ENCODE data around the gene ECT2.

The ECT2 gene

DNA sequence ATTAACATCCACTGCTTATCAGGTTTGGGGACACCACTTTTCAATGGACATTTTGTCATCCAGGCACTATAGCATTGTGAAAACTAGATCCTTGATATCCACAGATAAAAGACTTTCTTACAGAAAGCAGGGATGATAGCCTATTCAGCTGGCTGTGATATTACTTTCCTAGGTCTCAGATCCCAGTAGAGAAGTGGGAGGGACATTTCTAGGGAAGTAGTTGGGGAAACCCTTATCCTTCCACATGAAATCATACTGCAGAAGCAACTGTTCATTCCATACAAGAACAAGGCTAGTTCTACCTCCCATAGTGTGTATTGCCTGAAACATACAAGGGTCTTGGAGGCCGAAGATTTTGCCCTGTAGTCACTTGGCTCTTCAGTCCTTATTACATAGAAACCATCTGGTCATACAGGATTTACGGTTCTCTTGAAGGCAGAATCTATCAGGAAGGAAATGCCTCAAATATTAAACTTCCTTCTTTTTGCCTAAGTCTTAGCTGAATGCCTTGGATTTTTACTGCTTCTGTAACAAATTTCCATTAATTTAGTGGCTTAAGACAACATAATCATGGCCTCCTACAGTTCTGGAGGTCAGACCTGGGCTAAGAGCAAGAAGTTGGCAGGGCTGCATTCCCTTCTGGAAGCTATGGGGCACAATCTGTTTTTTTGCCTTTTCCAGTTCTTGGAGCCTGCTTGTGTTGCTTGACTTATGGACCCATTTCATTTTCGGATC is 119.4 kb downstream of the ECT2 start:
- Histone ChIP-seq H3K27ac (no peak overlapping the region), H3K4me3 (ENCODE audit: low read depth, low read length) (no peak overlapping the region), H3K27me3 (ENCODE audit: insufficient read depth, low read depth, severe bottlenecking) (no peaks in the 10 kb centered on the region), H3K36me3 (no peaks in the 10 kb centered on the region), H3K9me3 (ENCODE audit: severe bottlenecking) (no peaks in the 10 kb centered on the region)
- no peak for DNase-seq
- TF ChIP-seq, protein P1, sequence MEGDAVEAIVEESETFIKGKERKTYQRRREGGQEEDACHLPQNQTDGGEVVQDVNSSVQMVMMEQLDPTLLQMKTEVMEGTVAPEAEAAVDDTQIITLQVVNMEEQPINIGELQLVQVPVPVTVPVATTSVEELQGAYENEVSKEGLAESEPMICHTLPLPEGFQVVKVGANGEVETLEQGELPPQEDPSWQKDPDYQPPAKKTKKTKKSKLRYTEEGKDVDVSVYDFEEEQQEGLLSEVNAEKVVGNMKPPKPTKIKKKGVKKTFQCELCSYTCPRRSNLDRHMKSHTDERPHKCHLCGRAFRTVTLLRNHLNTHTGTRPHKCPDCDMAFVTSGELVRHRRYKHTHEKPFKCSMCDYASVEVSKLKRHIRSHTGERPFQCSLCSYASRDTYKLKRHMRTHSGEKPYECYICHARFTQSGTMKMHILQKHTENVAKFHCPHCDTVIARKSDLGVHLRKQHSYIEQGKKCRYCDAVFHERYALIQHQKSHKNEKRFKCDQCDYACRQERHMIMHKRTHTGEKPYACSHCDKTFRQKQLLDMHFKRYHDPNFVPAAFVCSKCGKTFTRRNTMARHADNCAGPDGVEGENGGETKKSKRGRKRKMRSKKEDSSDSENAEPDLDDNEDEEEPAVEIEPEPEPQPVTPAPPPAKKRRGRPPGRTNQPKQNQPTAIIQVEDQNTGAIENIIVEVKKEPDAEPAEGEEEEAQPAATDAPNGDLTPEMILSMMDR (IDR thresholded peaks at IDR 0.05; ENCODE audit: low read depth, low read length) = no peak

Measured in WERI-Rb-1 (cell line).